OCI-LY7 (cell line): ENCODE results near the gene CCDC174.

Experiments used
- EZH2phosphoT487 ChIP-seq: fragments of 200-600 bp; sonication (generic); IDR thresholded peaks from 2 replicates; pipeline ENCODE4 v1.6.1; 2018; ENCODE audit warnings: low read depth, borderline replicate concordance, mild to moderate bottlenecking, mixed run types, antibody characterized with exemption, low read length, moderate library complexity, mixed read lengths
- TF ChIP-seq, protein P1 (sequence below): fragments of 200-600 bp; sonication (generic); conservative IDR thresholded peaks from 2 replicates; pipeline ENCODE4 v1.5.1; 2014; ENCODE audit warnings: mild to moderate bottlenecking, antibody characterized with exemption, low read length, moderate library complexity, mixed read lengths

DNA sequence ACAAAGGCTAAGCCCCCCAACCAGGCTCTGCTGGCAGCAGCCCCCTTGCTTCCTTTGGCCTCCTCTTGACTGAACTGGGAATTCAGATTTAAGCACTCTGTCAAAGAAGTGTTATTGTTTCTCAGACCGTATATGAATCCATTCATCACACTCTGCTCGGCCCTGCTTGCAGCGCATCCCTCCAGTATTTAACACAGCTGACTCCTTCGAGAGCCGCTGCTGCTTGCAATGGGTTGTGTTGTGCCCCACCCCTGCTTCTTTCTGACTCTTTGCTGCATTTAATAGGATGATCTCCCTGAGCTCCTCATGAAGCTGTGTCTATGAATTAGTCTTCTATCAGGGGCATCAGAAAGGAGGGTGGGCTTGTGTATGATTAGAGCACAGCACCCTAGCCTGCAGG, 54.5 kb downstream of the CCDC174 start:
- TF ChIP-seq, protein P1, sequence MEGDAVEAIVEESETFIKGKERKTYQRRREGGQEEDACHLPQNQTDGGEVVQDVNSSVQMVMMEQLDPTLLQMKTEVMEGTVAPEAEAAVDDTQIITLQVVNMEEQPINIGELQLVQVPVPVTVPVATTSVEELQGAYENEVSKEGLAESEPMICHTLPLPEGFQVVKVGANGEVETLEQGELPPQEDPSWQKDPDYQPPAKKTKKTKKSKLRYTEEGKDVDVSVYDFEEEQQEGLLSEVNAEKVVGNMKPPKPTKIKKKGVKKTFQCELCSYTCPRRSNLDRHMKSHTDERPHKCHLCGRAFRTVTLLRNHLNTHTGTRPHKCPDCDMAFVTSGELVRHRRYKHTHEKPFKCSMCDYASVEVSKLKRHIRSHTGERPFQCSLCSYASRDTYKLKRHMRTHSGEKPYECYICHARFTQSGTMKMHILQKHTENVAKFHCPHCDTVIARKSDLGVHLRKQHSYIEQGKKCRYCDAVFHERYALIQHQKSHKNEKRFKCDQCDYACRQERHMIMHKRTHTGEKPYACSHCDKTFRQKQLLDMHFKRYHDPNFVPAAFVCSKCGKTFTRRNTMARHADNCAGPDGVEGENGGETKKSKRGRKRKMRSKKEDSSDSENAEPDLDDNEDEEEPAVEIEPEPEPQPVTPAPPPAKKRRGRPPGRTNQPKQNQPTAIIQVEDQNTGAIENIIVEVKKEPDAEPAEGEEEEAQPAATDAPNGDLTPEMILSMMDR: no peak
- no peak for TF ChIP-seq EZH2phosphoT487
